ENCODE results near the gene SPEM2. TPM values are rescaled to one million over a fixed set of nuclear protein-coding genes. Genes with fewer than 3 reads are reported as not detected.

SPEM2 gene
- total and polyA plus RNA-seq, 5 donors from 2014 or later = not detected

- no peak for DNase-seq
- Histone ChIP-seq H3K27ac (ENCODE audit: insufficient read depth, low read length, poor library complexity, severe bottlenecking) (no peak overlapping the region), H3K4me3 (ENCODE audit: low read depth, low read length) (no peak overlapping the region), H3K27me3 (ENCODE audit: control insufficient read depth, insufficient read depth, low read length) (no peaks in the 10 kb centered on the region), H3K36me3 (ENCODE audit: control insufficient read depth, insufficient read depth, low read length) (no peaks in the 10 kb centered on the region), H3K9me3 (ENCODE audit: control insufficient read depth in 2 of 2, low read length in 2 of 2) (no peaks in the 10 kb centered on the region), H3K4me1 (ENCODE audit: control insufficient read depth, insufficient read depth, low read length, poor library complexity, severe bottlenecking) (no peaks in the 10 kb centered on the region)
- no peak for ATAC-seq (ENCODE audit: low read depth in 2 of 2)
- H3K4me3 Mint-ChIP-seq = no peak overlapping the region
- no peaks in the 10 kb centered on the region for H3K4me1 Mint-ChIP-seq
- no peaks in the 10 kb centered on the region for H3K36me3 Mint-ChIP-seq
- peaks cover 4% of the 10 kb centered on the region for H3K27me3 Mint-ChIP-seq
- peaks cover 0 to 1% (median 0%) of the 10 kb centered on the region in 7 donors for H3K9me3 Mint-ChIP-seq
- H3K27ac Mint-ChIP-seq = no peak overlapping the region
These were observed 6.8 kb upstream of the SPEM2 start for GRCh38 chr17:7418472-7419152.

GRCh38 chr17:7419819-7420610 is 5.4 kb upstream of the SPEM2 start, which contains the start of gene SPEM1:
Gene SPEM1, plus strand, starts transcription at chr17:7420324. Its CDS starts 61 bp downstream, at chr17:7420385.
- Mint-ChIP-seq H3K27ac (no peak within 1 kb of the TSS), H3K27me3 (peaks cover 4% of the 10 kb centered on the region), H3K9me3 (peaks cover 0 to 1% (median 0%) of the 10 kb centered on the region in 7 donors), H3K4me3 (no peak within 1 kb of the TSS), H3K36me3 (no peaks in the 10 kb centered on the region), H3K4me1 (no peaks in the 10 kb centered on the region)
- Histone ChIP-seq H3K36me3 (ENCODE audit: control insufficient read depth, insufficient read depth, low read length) (no peaks in the 10 kb centered on the region), H3K27ac (ENCODE audit: insufficient read depth, low read length, poor library complexity, severe bottlenecking) (no peak within 1 kb of the TSS), H3K4me3 (ENCODE audit: low read depth, low read length) (no peak within 1 kb of the TSS), H3K4me1 (ENCODE audit: control insufficient read depth, insufficient read depth, low read length, poor library complexity, severe bottlenecking) (no peaks in the 10 kb centered on the region), H3K27me3 (ENCODE audit: control insufficient read depth, insufficient read depth, low read length) (no peaks in the 10 kb centered on the region), H3K9me3 (ENCODE audit: control insufficient read depth in 2 of 2, low read length in 2 of 2) (no peaks in the 10 kb centered on the region)
- DNase-seq (no peak), ATAC-seq (ENCODE audit: low read depth in 2 of 2) (no peak)

GRCh38 chr17:7421186-7421585 is 4.2 kb upstream of the SPEM2 start:
- Histone ChIP-seq H3K9me3 (ENCODE audit: control insufficient read depth in 2 of 2, low read length in 2 of 2) (no peaks in the 10 kb centered on the region), H3K27me3 (ENCODE audit: control insufficient read depth, insufficient read depth, low read length) (no peaks in the 10 kb centered on the region), H3K27ac (ENCODE audit: insufficient read depth, low read length, poor library complexity, severe bottlenecking) (no peak overlapping the region), H3K4me1 (ENCODE audit: control insufficient read depth, insufficient read depth, low read length, poor library complexity, severe bottlenecking) (no peaks in the 10 kb centered on the region), H3K36me3 (ENCODE audit: control insufficient read depth, insufficient read depth, low read length) (no peaks in the 10 kb centered on the region), H3K4me3 (ENCODE audit: low read depth, low read length) (no peak overlapping the region)
- H3K4me3 Mint-ChIP-seq = no peak overlapping the region
- peaks cover 4% of the 10 kb centered on the region for H3K27me3 Mint-ChIP-seq
- H3K27ac Mint-ChIP-seq = no peak overlapping the region
- H3K4me1 Mint-ChIP-seq = no peaks in the 10 kb centered on the region
- DNase-seq (no peak), ATAC-seq (ENCODE audit: low read depth in 2 of 2) (no peak)
- peaks cover 0 to 1% (median 0%) of the 10 kb centered on the region in 7 donors for H3K9me3 Mint-ChIP-seq
- H3K36me3 Mint-ChIP-seq = no peaks in the 10 kb centered on the region

- Histone ChIP-seq H3K27me3 (ENCODE audit: control insufficient read depth, insufficient read depth, low read length) (no peaks in the 10 kb centered on the region), H3K9me3 (ENCODE audit: control insufficient read depth in 2 of 2, low read length in 2 of 2) (no peaks in the 10 kb centered on the region), H3K4me3 (ENCODE audit: low read depth, low read length) (no peak overlapping the region), H3K27ac (ENCODE audit: insufficient read depth, low read length, poor library complexity, severe bottlenecking) (no peak overlapping the region), H3K36me3 (ENCODE audit: control insufficient read depth, insufficient read depth, low read length) (no peaks in the 10 kb centered on the region), H3K4me1 (ENCODE audit: control insufficient read depth, insufficient read depth, low read length, poor library complexity, severe bottlenecking) (no peaks in the 10 kb centered on the region)
- Mint-ChIP-seq H3K27ac (no peak overlapping the region), H3K9me3 (peaks cover 0 to 1% (median 0%) of the 10 kb centered on the region in 7 donors), H3K4me1 (no peaks in the 10 kb centered on the region), H3K36me3 (no peaks in the 10 kb centered on the region), H3K4me3 (no peak overlapping the region), H3K27me3 (peaks cover 4% of the 10 kb centered on the region)
- DNase-seq = no peak
- no peak for ATAC-seq (ENCODE audit: low read depth in 2 of 2)
These were observed 1.7 kb upstream of the SPEM2 start for GRCh38 chr17:7423679-7424078.

- Mint-ChIP-seq H3K27ac (no peak overlapping the region), H3K4me3 (no peak overlapping the region), H3K4me1 (no peaks in the 10 kb centered on the region), H3K9me3 (peaks cover 0 to 1% (median 0%) of the 10 kb centered on the region in 7 donors), H3K27me3 (no peaks in the 10 kb centered on the region), H3K36me3 (no peaks in the 10 kb centered on the region)
- ATAC-seq (ENCODE audit: low read depth in 2 of 2) = no peak
- H3K27me3 ChIP-seq (ENCODE audit: control insufficient read depth, insufficient read depth, low read length) = no peaks in the 10 kb centered on the region
- no peaks in the 10 kb centered on the region for H3K4me1 ChIP-seq (ENCODE audit: control insufficient read depth, insufficient read depth, low read length, poor library complexity, severe bottlenecking)
- no peak overlapping the region for H3K4me3 ChIP-seq (ENCODE audit: low read depth, low read length)
- H3K9me3 ChIP-seq (ENCODE audit: control insufficient read depth in 2 of 2, low read length in 2 of 2) = no peaks in the 10 kb centered on the region
- no peak overlapping the region for H3K27ac ChIP-seq (ENCODE audit: insufficient read depth, low read length, poor library complexity, severe bottlenecking)
- no peaks in the 10 kb centered on the region for H3K36me3 ChIP-seq (ENCODE audit: control insufficient read depth, insufficient read depth, low read length)
- no peak for DNase-seq
These were observed 340 bp downstream of the SPEM2 start for GRCh38 chr17:7425756-7426155.

- H3K9me3 Mint-ChIP-seq = no peaks in the 10 kb centered on the region
- Histone ChIP-seq H3K4me1 (ENCODE audit: control insufficient read depth, insufficient read depth, low read length, poor library complexity, severe bottlenecking) (no peaks in the 10 kb centered on the region), H3K27ac (ENCODE audit: insufficient read depth, low read length, poor library complexity, severe bottlenecking) (no peak overlapping the region), H3K4me3 (ENCODE audit: low read depth, low read length) (no peak overlapping the region), H3K27me3 (ENCODE audit: control insufficient read depth, insufficient read depth, low read length) (no peaks in the 10 kb centered on the region), H3K36me3 (ENCODE audit: control insufficient read depth, insufficient read depth, low read length) (no peaks in the 10 kb centered on the region), H3K9me3 (ENCODE audit: control insufficient read depth in 2 of 2, low read length in 2 of 2) (no peaks in the 10 kb centered on the region)
- no peak overlapping the region for H3K27ac Mint-ChIP-seq
- H3K4me1 Mint-ChIP-seq = no peaks in the 10 kb centered on the region
- H3K4me3 Mint-ChIP-seq = no peak overlapping the region
- DNase-seq (no peak), ATAC-seq (ENCODE audit: low read depth in 2 of 2) (no peak)
- no peaks in the 10 kb centered on the region for H3K27me3 Mint-ChIP-seq
- H3K36me3 Mint-ChIP-seq = no peaks in the 10 kb centered on the region
These were observed 917 bp downstream of the SPEM2 start for GRCh38 chr17:7426203-7426863.

GRCh38 chr17:7426896-7427489 is 1.6 kb downstream of the SPEM2 start:
- Histone ChIP-seq H3K9me3 (ENCODE audit: control insufficient read depth in 2 of 2, low read length in 2 of 2) (no peaks in the 10 kb centered on the region), H3K36me3 (ENCODE audit: control insufficient read depth, insufficient read depth, low read length) (no peaks in the 10 kb centered on the region), H3K4me1 (ENCODE audit: control insufficient read depth, insufficient read depth, low read length, poor library complexity, severe bottlenecking) (no peaks in the 10 kb centered on the region), H3K27ac (ENCODE audit: insufficient read depth, low read length, poor library complexity, severe bottlenecking) (no peak overlapping the region), H3K27me3 (ENCODE audit: control insufficient read depth, insufficient read depth, low read length) (no peaks in the 10 kb centered on the region), H3K4me3 (ENCODE audit: low read depth, low read length) (no peak overlapping the region)
- Mint-ChIP-seq H3K27me3 (no peaks in the 10 kb centered on the region), H3K4me3 (no peak overlapping the region), H3K4me1 (no peaks in the 10 kb centered on the region), H3K9me3 (no peaks in the 10 kb centered on the region), H3K27ac (no peak overlapping the region), H3K36me3 (no peaks in the 10 kb centered on the region)
- ATAC-seq (ENCODE audit: low read depth in 2 of 2) (no peak), DNase-seq (no peak)
